H1 (cell line): ENCODE results near the gene AGFG1. TPM values are rescaled to one million over a fixed set of nuclear protein-coding genes. Genes with fewer than 3 reads are reported as not detected.

ENCODE experiments used
- CTCF ChIA-PET: fragments of 300-600 bp; sonication (Branson Sonifier 250); formaldehyde crosslinking; loops from one replicate; lab custom pipeline; 2021; ENCODE audit not compliant: partially characterized antibody; lab: Charles Lee
- POLR2A ChIA-PET: fragments of 300-600 bp; sonication (Branson Sonifier 250); formaldehyde crosslinking; loops from one replicate; lab custom pipeline; 2021; ENCODE audit warnings: inconsistent platforms; ENCODE audit not compliant: partially characterized antibody; lab: Charles Lee
- DNase-seq, 2 experiments: peaks; one replicate each; pipeline versions ENCODE4 v3.0.0 to v3.0.0-alpha.2; 2010 to 2022; ENCODE audit warnings: low spot score in 2 of 2, low read depth in 1 of 2, mixed read lengths in 1 of 2
- FAIRE-seq: peaks from 2 replicates; lab custom pipeline; 2011; peaks lifted over from hg19 to GRCh38; lab: Jason Lieb, UNC
- H2AFZ ChIP-seq: 2 replicates; pipeline ENCODE4 v1.8.1; 2012; ENCODE audit warnings: low read length, inconsistent platforms
- H2AK5ac ChIP-seq: 2 replicates; pipeline ENCODE4 v1.6.1; 2013; ENCODE audit warnings: low read depth, low read length
- H2BK120ac ChIP-seq: replicated peaks from 2 replicates; pipeline ENCODE3; 2013; ENCODE audit warnings: low read depth, low read length, inconsistent platforms
- H2BK12ac ChIP-seq: 2 replicates; pipeline ENCODE4 v1.6.1; 2013; ENCODE audit warnings: low read depth, low read length
- H2BK15ac ChIP-seq: 2 replicates; pipeline ENCODE4 v1.6.1; 2013; ENCODE audit warnings: low read length
- H2BK20ac ChIP-seq: 2 replicates; pipeline ENCODE4 v1.6.1; 2013; ENCODE audit warnings: low read length
- H2BK5ac ChIP-seq: 2 replicates; pipeline ENCODE4 v1.6.1; 2013; ENCODE audit warnings: low read depth, low read length
- H3K14ac ChIP-seq: 2 replicates; pipeline ENCODE4 v1.6.1; 2013; ENCODE audit warnings: inconsistent platforms; ENCODE audit not compliant: insufficient read length
- H3K18ac ChIP-seq: 2 replicates; pipeline ENCODE4 v1.6.1; 2013; ENCODE audit warnings: low read length; ENCODE audit errors: extremely low read depth
- H3K23ac ChIP-seq: 2 replicates; pipeline ENCODE4 v1.6.1; 2013; ENCODE audit warnings: inconsistent platforms; ENCODE audit not compliant: insufficient read length
- H3K23me2 ChIP-seq: 2 replicates; pipeline ENCODE4 v1.6.1; 2013; ENCODE audit warnings: low read depth, low read length
- H3K27ac ChIP-seq: 2 replicates; pipeline ENCODE4 v1.6.1; 2011; ENCODE audit warnings: low read depth, low read length, inconsistent platforms
- H3K27me3 ChIP-seq, 4 experiments: replicated peaks in 1 of 4; 1 replicate in 1 of 4; 2 replicates in 3 of 4; pipeline versions ENCODE4 v1.6.1 to v1.8.1; 2011 to 2013; ENCODE audit warnings: low read length in 3 of 4, mild to moderate bottlenecking in 3 of 4, inconsistent platforms in 2 of 4, mixed read lengths in 2 of 4, moderate library complexity in 1 of 4; ENCODE audit not compliant: control insufficient read depth in 3 of 4, insufficient read depth in 3 of 4; ENCODE audit errors: extremely low read depth in 1 of 4
- H3K36me3 ChIP-seq, 4 experiments: 2 replicates each; pipeline versions ENCODE4 v1.6.1 to v1.8.1; 2011 to 2013; ENCODE audit warnings: mild to moderate bottlenecking in 4 of 4, low read length in 3 of 4, moderate library complexity in 2 of 4, control low read depth in 1 of 4, inconsistent platforms in 1 of 4; ENCODE audit not compliant: insufficient read depth in 4 of 4, control insufficient read depth in 2 of 4
- H3K4ac ChIP-seq: replicated peaks from 2 replicates; pipeline ENCODE3; 2013; ENCODE audit warnings: low read length, low read depth, mixed read lengths, inconsistent platforms; ENCODE audit not compliant: insufficient read length
- H3K4me1 ChIP-seq, 4 experiments: replicated peaks in 1 of 4; 1 replicate in 1 of 4; 2 replicates in 3 of 4; pipeline versions ENCODE4 v1.6.1 to v1.8.1; 2011 to 2013; ENCODE audit warnings: low read length in 3 of 4, inconsistent platforms in 2 of 4, mixed read lengths in 1 of 4; ENCODE audit not compliant: insufficient read depth in 4 of 4, control insufficient read depth in 3 of 4
- H3K4me2 ChIP-seq, 2 experiments: 2 replicates each; pipeline versions ENCODE4 v1.6.1 to v1.8.1; 2011 to 2013; ENCODE audit warnings: low read depth in 2 of 2, low read length in 2 of 2, control low read depth in 1 of 2, inconsistent platforms in 1 of 2, mild to moderate bottlenecking in 1 of 2; ENCODE audit not compliant: insufficient read depth in 1 of 2
- H3K4me3 ChIP-seq, 4 experiments: fragments of 200-600, 300-600 bp in 1 of 4; sonication (generic), shearing (Covaris generic), sonication (Bioruptor Twin) in 1 of 4; 2 replicates each; pipeline versions ENCODE4 v1.5.1 to v1.8.1; 2011 to 2016; ENCODE audit warnings: low read length in 4 of 4, low read depth in 3 of 4, control low read depth in 2 of 4, inconsistent platforms in 2 of 4, mild to moderate bottlenecking in 2 of 4, mixed read lengths in 1 of 4, moderate library complexity in 1 of 4; ENCODE audit not compliant: insufficient read depth in 2 of 4; ENCODE audit errors: extremely low read depth in 1 of 4
- H3K56ac ChIP-seq: replicated peaks from 2 replicates; pipeline ENCODE3; 2013; ENCODE audit warnings: low read depth, mild to moderate bottlenecking, mixed read lengths, low read length, inconsistent platforms; ENCODE audit not compliant: insufficient read length
- H3K79me1 ChIP-seq: 2 replicates; pipeline ENCODE4 v1.6.1; 2013; ENCODE audit warnings: low read depth, low read length, control low read depth
- H3K79me2 ChIP-seq, 2 experiments: 2 replicates each; pipeline versions ENCODE4 v1.6.1 to v1.8.1; 2012 to 2013; ENCODE audit warnings: low read length in 2 of 2, mild to moderate bottlenecking in 2 of 2, inconsistent platforms in 1 of 2; ENCODE audit not compliant: insufficient read depth in 2 of 2, control insufficient read depth in 1 of 2
- H3K9ac ChIP-seq, 4 experiments: replicated peaks in 1 of 4; 1 replicate in 1 of 4; 2 replicates in 3 of 4; pipeline versions ENCODE4 v1.6.1 to v1.8.1; 2011 to 2013; ENCODE audit warnings: low read depth in 3 of 4, low read length in 3 of 4, control low read depth in 2 of 4, mild to moderate bottlenecking in 2 of 4, moderate library complexity in 2 of 4, inconsistent platforms in 1 of 4; ENCODE audit errors: extremely low read depth in 1 of 4
- H3K9me3 ChIP-seq, 2 experiments: 2 replicates each; pipeline versions ENCODE4 v1.6.1 to v1.8.1; 2012 to 2013; ENCODE audit warnings: mild to moderate bottlenecking in 2 of 2, moderate library complexity in 2 of 2, control low read depth in 1 of 2, inconsistent platforms in 1 of 2, low read depth in 1 of 2, low read length in 1 of 2, mixed read lengths in 1 of 2; ENCODE audit not compliant: insufficient read depth in 2 of 2
- H4K20me1 ChIP-seq, 2 experiments: replicated peaks in 1 of 2; 2 replicates each; pipeline versions ENCODE3 to v1.8.1; 2011 to 2013; ENCODE audit warnings: inconsistent platforms in 2 of 2, low read length in 2 of 2, mild to moderate bottlenecking in 1 of 2; ENCODE audit not compliant: insufficient read depth in 2 of 2, control insufficient read depth in 1 of 2
- H4K5ac ChIP-seq: 2 replicates; pipeline ENCODE4 v1.6.1; 2013; ENCODE audit warnings: low read length, low read depth, mixed read lengths, inconsistent platforms; ENCODE audit not compliant: insufficient read length
- H4K8ac ChIP-seq: 2 replicates; pipeline ENCODE4 v1.8.0; 2013; ENCODE audit warnings: mild to moderate bottlenecking, moderate library complexity, low read length, inconsistent platforms; ENCODE audit not compliant: insufficient read depth; ENCODE audit errors: extremely low read depth
- H4K91ac ChIP-seq: replicated peaks from 2 replicates; pipeline ENCODE3; 2013; ENCODE audit warnings: low read length, mixed read lengths, inconsistent platforms; ENCODE audit not compliant: insufficient read length
- ASH2L ChIP-seq: fragments of 200-600, 300-600 bp; sonication (generic); IDR thresholded peaks from one replicate; pipeline ENCODE4 v1.7.1; 2017; ENCODE audit warnings: low read length
- ATF3 ChIP-seq: IDR thresholded peaks from 2 replicates; pipeline ENCODE4 v1.6.1; 2011; ENCODE audit warnings: low read depth, mild to moderate bottlenecking, low read length; ENCODE audit not compliant: insufficient read depth
- BACH1 ChIP-seq: IDR thresholded peaks from 2 replicates; pipeline ENCODE4 v1.6.1; 2012; ENCODE audit warnings: low read length, improper control_type of control experiment
- CTBP2 ChIP-seq: IDR thresholded peaks from 2 replicates; pipeline ENCODE4 v1.7.0; 2011; ENCODE audit warnings: borderline replicate concordance, mild to moderate bottlenecking, moderate library complexity, mixed read lengths, low read length; ENCODE audit not compliant: insufficient read depth, insufficient read length
- EGR1 ChIP-seq: IDR thresholded peaks from 2 replicates; pipeline ENCODE4 v1.6.1; 2011; ENCODE audit warnings: low read depth, low read length, borderline replicate concordance
- FOSL1 ChIP-seq: IDR thresholded peaks from 2 replicates; pipeline ENCODE4 v1.6.1; 2011; ENCODE audit warnings: mild to moderate bottlenecking, low read depth, low read length, moderate library complexity; ENCODE audit not compliant: insufficient read depth
- HDAC2 ChIP-seq, 2 experiments: fragments of 300-600 bp in 1 of 2; sonication (generic) in 1 of 2; IDR thresholded peaks; 2 replicates each; pipeline ENCODE4 v1.6.1; 2011 to 2012; ENCODE audit warnings: low read depth in 2 of 2, low read length in 2 of 2, mild to moderate bottlenecking in 2 of 2, moderate library complexity in 2 of 2, borderline replicate concordance in 1 of 2, inconsistent platforms in 1 of 2
- KDM1A ChIP-seq: fragments of 200-600, 300-600 bp; sonication (generic); IDR thresholded peaks from 2 replicates; pipeline ENCODE4 v1.7.1; 2016; ENCODE audit warnings: mild to moderate bottlenecking, low read length, borderline replicate concordance
- MAFK ChIP-seq: IDR thresholded peaks from 2 replicates; pipeline ENCODE4 v1.6.1; 2012; ENCODE audit warnings: low read depth, mild to moderate bottlenecking, improper control_type of control experiment, low read length
- POU5F1 ChIP-seq: IDR thresholded peaks from 2 replicates; pipeline ENCODE4 v1.6.1; 2011; ENCODE audit warnings: low read depth, mild to moderate bottlenecking, low read length, moderate library complexity
- RBBP5 ChIP-seq: IDR thresholded peaks from 2 replicates; pipeline ENCODE4 v1.7.1; 2012; ENCODE audit warnings: low read depth, mild to moderate bottlenecking, inconsistent platforms, low read length, moderate library complexity, borderline replicate concordance
- SRF ChIP-seq: IDR thresholded peaks from 2 replicates; pipeline ENCODE4 v1.6.1; 2011; ENCODE audit warnings: mild to moderate bottlenecking, low read depth, low read length, moderate library complexity
- TAF1 ChIP-seq: IDR thresholded peaks from 2 replicates; pipeline ENCODE4 v1.6.1; 2011; ENCODE audit warnings: mild to moderate bottlenecking, low read depth, low read length
- WGBS, 2 experiments: shearing (Covaris generic) in 1 of 2; methylation state at CpG; one replicate each; pipeline versions ENCODE4 v1.1.6 to v1.1.7; 2013 to 2015; ENCODE audit warnings: low lambda C conversion rate in 2 of 2, mixed read lengths in 2 of 2, inconsistent platforms in 1 of 2, low coverage in 1 of 2, missing lambda C conversion rate in 1 of 2; ENCODE audit not compliant: insufficient replicate concordance in 2 of 2, insufficient coverage in 1 of 2, insufficient read length in 1 of 2; ENCODE audit errors: extremely low coverage in 1 of 2, missing lambda C conversion rate in 1 of 2; 5-methylcytosine and 5-hydroxymethylcytosine counted together
- polyA plus RNA-seq, 7 experiments: library from polyadenylated mRNA; depleted of rRNA in 3 of 7; stranded (reverse) in 5 of 7; unstranded in 2 of 7; fragments of >200 nt in 5 of 7; fragments of 200-250 nt in 2 of 7; gene quantifications; 1 replicate in 5 of 7; 2 replicates in 1 of 7; 4 replicates in 1 of 7; pipeline versions ENCODE4 v1.2.1 to v1.2.3, GENCODE V29; 2011 to 2013; ENCODE audit warnings: missing spikeins in 2 of 7, mixed read lengths in 2 of 7
- total RNA-seq: library from RNA; stranded (reverse); fragmentation: NEBNext Ultra II Directional; extraction: Animal tissue kit (Norgen Biotek cat#: 25700); gene quantifications from 2 replicates; pipeline ENCODE4 v1.2.1, GENCODE V29; 2021
- TF ChIP-seq, protein P1 (sequence below): IDR thresholded peaks from 2 replicates; pipeline ENCODE4 v1.6.1; 2012; ENCODE audit warnings: inconsistent platforms

Gene AGFG1
- total and polyA plus RNA-seq, 2 of the 8 experiments (the other 6 are each of a cell fraction or from before 2014, with no cell fraction given): 102 to 147 TPM

DNA sequence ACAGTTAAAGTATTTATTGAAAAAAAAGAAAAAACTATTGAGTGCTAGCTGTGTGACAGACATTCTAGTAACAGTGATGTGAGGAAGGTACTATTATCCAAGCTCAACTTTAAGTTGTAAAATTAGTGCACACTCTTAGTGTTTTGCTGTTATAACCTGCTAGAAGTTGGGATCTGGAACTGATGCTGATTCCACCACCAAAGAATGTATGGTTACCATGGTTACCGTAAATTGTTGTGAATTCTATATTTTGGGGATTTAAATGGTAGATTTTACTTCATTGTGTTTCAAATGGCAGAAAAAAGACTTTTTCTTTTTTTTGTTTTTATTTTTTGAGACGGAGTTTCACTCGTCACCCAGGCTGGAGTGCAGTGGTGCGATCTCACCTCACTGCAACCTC, 5.3 kb downstream of the AGFG1 start:
- POLR2A ChIA-PET: no interaction called here
- no peak overlapping the region for H3K4me2 ChIP-seq
- no peak overlapping the region for H2BK120ac ChIP-seq
- peaks cover 0 to 4% (median 0%) of the 10 kb centered on the region in 4 experiments; a peak in 2 of 7 replicates for H3K4me1 ChIP-seq
- no peak overlapping the region for H2BK12ac ChIP-seq
- H3K79me2 ChIP-seq: peaks cover 55 to 93% of the 10 kb centered on the region in 2 experiments
- no peak overlapping the region for H3K27ac ChIP-seq
- no peak overlapping the region for H3K56ac ChIP-seq
- H3K9ac ChIP-seq: no peak overlapping the region
- no peak overlapping the region for H2BK20ac ChIP-seq
- H3K27me3 ChIP-seq: no peaks in the 10 kb centered on the region
- no peak overlapping the region for H2BK5ac ChIP-seq
- H3K23me2 ChIP-seq: peaks cover 4% of the 10 kb centered on the region; the same call in 1 of the 2 replicates
- H3K36me3 ChIP-seq: no peaks in the 10 kb centered on the region
- FAIRE-seq (no peak), DNase-seq (no peak)
- CTCF ChIA-PET: interaction anchor here (1.1 to 1.3 kb wide), 2 partner anchors 11 to 289 kb away, joined by 3 to 4 read pairs; no protein-coding TSS in a partner anchor
- no peak overlapping the region for H3K23ac ChIP-seq
- H3K4ac ChIP-seq: no peak overlapping the region
- no peak overlapping the region for H2BK15ac ChIP-seq
- H2AK5ac ChIP-seq: no peak overlapping the region
- H4K91ac ChIP-seq: no peak overlapping the region
- no peaks in the 10 kb centered on the region for H3K79me1 ChIP-seq
- H3K9me3 ChIP-seq: no peaks in the 10 kb centered on the region
- no peak overlapping the region for H4K5ac ChIP-seq
- no peak overlapping the region for H2AFZ ChIP-seq
- no peak overlapping the region for H3K4me3 ChIP-seq
- no peak overlapping the region for H3K14ac ChIP-seq
- no peak overlapping the region for H4K8ac ChIP-seq
- WGBS, 2 experiments: 98% methylated on average over 4 of the region's 4 CpGs; no CpG with 5 or more reads in 1 of the 2 experiments
- H4K20me1 ChIP-seq: peaks cover 29 to 30% of the 10 kb centered on the region in 2 experiments
- no peak overlapping the region for H3K18ac ChIP-seq
- TF ChIP-seq SRF (no peak), CTBP2 (no peak), MAFK (no peak), ASH2L (no peak), FOSL1 (no peak), BACH1 (no peak), POU5F1 (no peak), ATF3 (no peak), TAF1 (no peak), EGR1 (no peak), KDM1A (no peak), HDAC2 (IDR thresholded peaks at IDR 0.05; ENCODE audit: borderline replicate concordance in 1 of 2, low read depth in 2 of 2, low read length in 2 of 2) (no peak), RBBP5 (no peak)
- TF ChIP-seq, protein P1, sequence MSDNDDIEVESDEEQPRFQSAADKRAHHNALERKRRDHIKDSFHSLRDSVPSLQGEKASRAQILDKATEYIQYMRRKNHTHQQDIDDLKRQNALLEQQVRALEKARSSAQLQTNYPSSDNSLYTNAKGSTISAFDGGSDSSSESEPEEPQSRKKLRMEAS: no peak
